Measurements from ENCODE around the gene LCLAT1. TPM values are rescaled to one million over a fixed set of nuclear protein-coding genes. Genes with fewer than 3 reads are reported as not detected.

LCLAT1 gene
- total RNA-seq, 1 experiment from 2014 or later, result 36.0 TPM

DNA sequence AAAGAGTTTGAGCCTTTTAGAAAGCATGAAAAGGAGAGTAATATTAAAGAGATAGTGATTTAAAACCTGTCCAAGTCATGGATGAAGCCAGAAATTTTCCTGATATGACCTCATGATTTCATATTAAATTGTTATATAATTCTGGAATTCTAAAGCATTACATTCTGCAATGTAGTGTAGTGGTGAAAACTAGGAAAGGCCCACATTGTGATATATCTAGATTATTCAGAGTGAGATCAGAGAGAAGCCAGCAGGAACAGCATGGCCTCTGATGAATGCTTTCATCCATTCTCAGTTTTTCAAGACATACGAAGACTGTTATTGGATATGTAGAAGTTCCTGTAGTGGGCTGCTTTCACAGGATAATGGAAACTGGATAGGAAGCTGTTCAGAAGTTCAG, 98.8 kb downstream of the LCLAT1 start:
- no peak for DNase-seq (ENCODE audit: low read depth)
- in situ Hi-C loops (cut with HindIII; ENCODE audit: low pct_unique_long_range_greater_than_20kb, low sequenced_read_pairs), result no loop called here

- in situ Hi-C loops (cut with HindIII; ENCODE audit: low pct_unique_long_range_greater_than_20kb, low sequenced_read_pairs), result no loop called here
- no peak for DNase-seq (ENCODE audit: low read depth)
These were observed 101.3 kb downstream of the LCLAT1 start for GRCh38 chr2:30548386-30548785.

DNA sequence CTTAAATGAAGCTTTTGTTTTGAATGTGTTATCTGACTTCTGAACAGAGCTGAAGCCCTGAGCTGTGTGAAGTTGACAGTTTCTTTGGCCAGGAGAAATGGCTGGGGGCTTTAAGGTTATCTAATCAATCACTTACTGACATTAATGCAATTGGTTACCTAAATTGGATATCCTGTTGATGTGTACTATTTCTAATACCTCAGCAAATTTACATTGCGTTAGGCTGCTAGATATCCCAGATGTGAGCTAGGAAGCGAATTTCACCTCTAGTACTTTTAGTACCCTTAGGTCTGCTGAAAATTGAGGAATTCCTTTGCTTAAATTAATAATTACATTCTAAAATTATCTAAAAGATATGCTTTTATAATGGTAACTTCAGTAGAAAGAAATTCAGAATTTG, 102.0 kb downstream of the LCLAT1 start:
- DNase-seq (ENCODE audit: low read depth), result no peak
- in situ Hi-C loops (cut with HindIII; ENCODE audit: low pct_unique_long_range_greater_than_20kb, low sequenced_read_pairs), result no loop called here

- in situ Hi-C loops (cut with HindIII; ENCODE audit: low pct_unique_long_range_greater_than_20kb, low sequenced_read_pairs), result no loop called here
- no peak for DNase-seq (ENCODE audit: low read depth)
These were observed 112.7 kb downstream of the LCLAT1 start for GRCh38 chr2:30559544-30560275.

DNA sequence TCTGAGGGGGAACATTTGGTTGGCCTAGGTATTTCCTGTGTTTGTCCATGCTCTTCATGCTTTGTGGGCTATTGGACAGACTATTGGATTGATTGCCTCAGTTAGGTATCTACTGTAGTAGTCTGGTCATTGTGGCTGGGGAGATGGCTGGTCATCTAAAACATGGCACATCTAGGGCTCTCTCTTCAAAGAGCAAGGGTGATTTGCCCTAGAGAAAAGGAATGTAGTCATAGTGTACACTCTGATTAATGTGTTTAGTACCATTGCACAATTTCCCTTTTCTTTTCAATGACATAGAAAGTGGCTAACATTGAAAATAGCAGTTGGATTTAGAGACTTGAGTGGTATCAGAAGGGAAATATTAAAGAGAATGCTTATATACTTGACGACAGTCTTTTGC, 114.3 kb downstream of the LCLAT1 start:
- DNase-seq (ENCODE audit: low read depth), result no peak
- in situ Hi-C loops (cut with HindIII; ENCODE audit: low pct_unique_long_range_greater_than_20kb, low sequenced_read_pairs), result no loop called here

- in situ Hi-C loops (cut with HindIII; ENCODE audit: low pct_unique_long_range_greater_than_20kb, low sequenced_read_pairs), result no loop called here
These were observed 118.9 kb downstream of the LCLAT1 start for GRCh38 chr2:30565851-30566358.

DNA sequence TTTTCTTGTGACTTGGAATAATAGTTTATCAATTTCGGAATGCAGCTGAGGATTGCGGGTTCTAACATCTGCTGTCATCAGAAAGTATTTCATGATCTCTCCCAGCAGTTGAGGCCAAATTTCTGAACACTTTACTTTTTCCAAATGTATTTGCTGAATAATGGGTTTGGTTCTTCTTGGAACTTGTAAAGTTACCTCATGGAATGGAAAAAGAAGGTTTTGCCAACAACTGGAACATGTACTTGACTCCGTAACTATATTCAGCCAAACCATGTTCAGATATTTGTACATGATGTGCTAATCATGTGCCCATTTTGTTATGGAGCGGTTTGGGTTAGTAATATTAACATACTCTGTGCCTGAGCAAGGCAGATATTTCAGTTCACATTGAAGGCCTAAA, 119.6 kb downstream of the LCLAT1 start:
- DNase-seq (ENCODE audit: low read depth), result no peak
- in situ Hi-C loops (cut with HindIII; ENCODE audit: low pct_unique_long_range_greater_than_20kb, low sequenced_read_pairs), result no loop called here

More at GRCh38 chr2:30565851-30566358, 118.9 kb downstream of the LCLAT1 start:
- no peak for DNase-seq (ENCODE audit: low read depth)

- DNase-seq (ENCODE audit: low read depth), result no peak
- in situ Hi-C loops (cut with HindIII; ENCODE audit: low pct_unique_long_range_greater_than_20kb, low sequenced_read_pairs), result no loop called here
These were observed 120.3 kb downstream of the LCLAT1 start for GRCh38 chr2:30567317-30567716.

GRCh38 chr2:30569946-30570345, 122.9 kb downstream of the LCLAT1 start:
- DNase-seq (ENCODE audit: low read depth), result no peak
- in situ Hi-C loops (cut with HindIII; ENCODE audit: low pct_unique_long_range_greater_than_20kb, low sequenced_read_pairs), result no loop called here

- no peak for DNase-seq (ENCODE audit: low read depth)
- in situ Hi-C loops (cut with HindIII; ENCODE audit: low pct_unique_long_range_greater_than_20kb, low sequenced_read_pairs), result no loop called here
These were observed 130.1 kb downstream of the LCLAT1 start for GRCh38 chr2:30577151-30577550.

- no peak for DNase-seq (ENCODE audit: low read depth)
- in situ Hi-C loops (cut with HindIII; ENCODE audit: low pct_unique_long_range_greater_than_20kb, low sequenced_read_pairs), result no loop called here
These were observed 133.3 kb downstream of the LCLAT1 start for GRCh38 chr2:30580391-30580790.

GRCh38 chr2:30582521-30582920, 135.5 kb downstream of the LCLAT1 start:
- in situ Hi-C loops (cut with HindIII; ENCODE audit: low pct_unique_long_range_greater_than_20kb, low sequenced_read_pairs), result no loop called here
- DNase-seq (ENCODE audit: low read depth), result no peak

- no peak for DNase-seq (ENCODE audit: low read depth)
- in situ Hi-C loops (cut with HindIII; ENCODE audit: low pct_unique_long_range_greater_than_20kb, low sequenced_read_pairs), result no loop called here
These were observed 136.2 kb downstream of the LCLAT1 start for GRCh38 chr2:30583204-30583749.

DNA sequence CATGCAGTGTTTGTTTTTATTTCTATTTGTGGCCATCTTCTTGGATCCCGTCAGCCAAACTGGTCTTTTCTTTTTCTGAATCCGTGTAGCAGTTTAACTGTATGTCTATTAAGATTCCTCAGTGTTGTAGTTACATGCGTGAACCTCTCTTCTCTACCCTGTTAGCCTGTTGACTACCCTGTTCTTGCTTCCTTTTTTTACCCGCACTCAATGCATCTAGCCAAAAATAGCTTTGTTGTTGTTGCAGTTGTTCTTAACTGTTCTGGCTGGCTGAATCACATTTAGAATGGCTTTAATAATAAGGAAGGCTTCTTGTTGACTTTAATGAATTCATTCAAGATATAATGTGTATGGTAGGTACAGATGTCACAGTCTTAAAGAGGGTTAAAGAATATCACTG, 137.1 kb downstream of the LCLAT1 start:
- in situ Hi-C loops (cut with HindIII; ENCODE audit: low pct_unique_long_range_greater_than_20kb, low sequenced_read_pairs), result no loop called here

GRCh38 chr2:30588994-30589393, 141.9 kb downstream of the LCLAT1 start:
- in situ Hi-C loops (cut with HindIII; ENCODE audit: low pct_unique_long_range_greater_than_20kb, low sequenced_read_pairs), result no loop called here
- no peak for DNase-seq (ENCODE audit: low read depth)

More for the DNA sequence above, 137.1 kb downstream of the LCLAT1 start:
- DNase-seq (ENCODE audit: low read depth), result no peak

DNA sequence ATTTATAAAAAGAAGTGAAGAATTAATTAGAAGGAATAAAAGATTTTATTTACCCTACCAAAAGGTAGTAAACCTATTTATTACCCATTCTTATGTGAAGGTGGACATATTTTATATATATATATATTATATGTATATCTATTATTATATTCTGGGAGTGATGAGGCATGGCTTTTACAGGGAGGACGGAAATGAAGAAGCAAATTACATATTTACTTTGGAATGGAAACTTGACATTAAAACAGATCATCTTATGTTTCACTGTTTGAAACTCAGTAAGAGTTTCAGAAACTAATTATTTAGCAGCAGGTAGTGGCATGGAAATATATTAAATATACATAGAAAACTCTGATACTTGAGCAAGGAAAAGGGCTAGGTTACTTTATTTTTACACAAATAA, 143.4 kb downstream of the LCLAT1 start:
- in situ Hi-C loops (cut with HindIII; ENCODE audit: low pct_unique_long_range_greater_than_20kb, low sequenced_read_pairs), result no loop called here

DNA sequence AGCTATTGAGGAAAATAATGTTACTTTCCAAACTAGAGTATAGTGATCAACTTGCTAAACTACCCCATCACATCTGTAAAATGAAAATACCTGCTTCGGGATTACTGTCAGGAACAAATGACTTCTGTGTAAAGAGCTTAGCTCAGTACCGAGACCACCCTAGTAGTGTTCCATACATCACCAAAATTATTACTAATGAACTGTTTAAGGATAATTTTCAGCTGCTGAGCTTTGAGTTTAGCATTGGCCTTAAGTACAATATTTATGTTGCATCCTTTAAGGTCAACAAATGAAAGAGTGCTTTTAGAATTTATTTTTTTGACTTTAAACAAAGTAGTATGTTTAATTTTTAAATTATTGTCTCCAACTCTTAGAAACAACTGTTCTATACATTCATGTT, 144.1 kb downstream of the LCLAT1 start:
- in situ Hi-C loops (cut with HindIII; ENCODE audit: low pct_unique_long_range_greater_than_20kb, low sequenced_read_pairs), result no loop called here
- DNase-seq (ENCODE audit: low read depth), result no peak

More for the DNA sequence above, 143.4 kb downstream of the LCLAT1 start:
- no peak for DNase-seq (ENCODE audit: low read depth)

GRCh38 chr2:30601375-30601774, 154.3 kb downstream of the LCLAT1 start:
- in situ Hi-C loops (cut with HindIII; ENCODE audit: low pct_unique_long_range_greater_than_20kb, low sequenced_read_pairs), result no loop called here
- DNase-seq (ENCODE audit: low read depth), result no peak

DNA sequence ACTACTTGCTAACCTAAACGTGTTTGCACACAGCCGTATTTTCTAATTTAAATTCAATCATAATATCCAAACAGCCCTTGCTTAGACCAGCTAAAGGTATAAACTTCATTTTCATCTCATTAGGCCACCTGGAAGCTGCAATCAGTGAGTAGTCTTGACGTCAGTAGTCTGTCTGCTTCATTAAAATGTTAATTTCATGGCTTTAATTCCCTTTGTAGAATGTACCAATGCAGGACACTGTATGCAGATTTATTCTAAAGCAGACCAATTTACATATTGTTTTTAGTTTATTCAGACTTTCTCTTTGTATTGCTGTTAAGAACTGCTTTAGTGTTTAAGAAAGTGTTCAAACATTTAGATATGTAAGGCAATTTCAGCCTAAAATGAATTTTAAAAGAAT, 158.2 kb downstream of the LCLAT1 start:
- in situ Hi-C loops (cut with HindIII; ENCODE audit: low pct_unique_long_range_greater_than_20kb, low sequenced_read_pairs), result no loop called here
- DNase-seq (ENCODE audit: low read depth), result no peak

- in situ Hi-C loops (cut with HindIII; ENCODE audit: low pct_unique_long_range_greater_than_20kb, low sequenced_read_pairs), result no loop called here
- no peak for DNase-seq (ENCODE audit: low read depth)
These were observed 161.6 kb downstream of the LCLAT1 start for GRCh38 chr2:30608643-30609042.
